NCI-H82 treated with DMSO at 0.1 percent for 48 hours (cell line): ENCODE measurements around the gene LMBR1L.
"Not testable (repeated sequence)": the region's sequence is repeated elsewhere in the genome, so short reads cannot be mapped to it uniquely, and the experiment has no call there.

Experiments
- DNase-seq: peaks from one replicate; lab custom pipeline; 2025; ENCODE audit not compliant: unreplicated experiment; lab: John Stamatoyannopoulos, UW

LMBR1L gene

DNA sequence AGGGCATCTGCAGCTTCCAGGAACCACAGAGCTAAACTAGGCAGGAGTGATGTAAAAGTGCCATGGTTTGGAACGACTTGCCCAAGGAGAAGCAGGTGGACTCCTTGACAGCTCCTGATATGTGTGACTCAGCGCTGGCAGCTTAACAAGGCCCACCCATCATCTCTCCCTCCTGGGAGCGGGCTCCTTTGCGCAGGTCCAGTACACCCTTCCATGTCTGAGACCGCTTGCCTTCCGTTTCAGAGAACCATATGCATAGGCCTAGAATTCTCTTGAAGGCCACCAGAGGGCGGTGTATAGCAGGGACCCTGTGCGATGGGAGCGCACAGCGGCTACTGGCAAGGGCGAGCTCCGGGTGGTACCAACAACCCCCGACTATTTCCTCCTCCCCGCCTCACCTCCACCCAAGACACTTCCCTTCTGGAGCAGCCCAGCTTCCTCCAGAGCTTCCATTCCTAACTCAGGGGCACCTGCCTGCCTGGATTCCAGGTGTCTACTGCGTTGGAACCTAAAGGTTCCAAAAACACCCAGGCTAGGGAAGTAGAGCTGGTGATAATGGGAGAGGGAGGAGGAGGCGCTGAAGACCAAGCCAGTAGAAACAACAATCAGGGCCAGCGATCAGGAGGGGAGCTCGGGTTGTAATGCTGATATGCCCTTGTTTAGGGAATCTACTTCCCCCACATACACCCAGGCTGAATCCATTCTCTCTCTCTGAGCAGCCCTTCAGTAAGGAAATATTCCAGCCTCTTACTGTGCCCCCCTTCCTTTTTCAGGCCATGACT lies 22.3 kb downstream of the LMBR1L start:
- DNase-seq: peak; percentile 98

DNA sequence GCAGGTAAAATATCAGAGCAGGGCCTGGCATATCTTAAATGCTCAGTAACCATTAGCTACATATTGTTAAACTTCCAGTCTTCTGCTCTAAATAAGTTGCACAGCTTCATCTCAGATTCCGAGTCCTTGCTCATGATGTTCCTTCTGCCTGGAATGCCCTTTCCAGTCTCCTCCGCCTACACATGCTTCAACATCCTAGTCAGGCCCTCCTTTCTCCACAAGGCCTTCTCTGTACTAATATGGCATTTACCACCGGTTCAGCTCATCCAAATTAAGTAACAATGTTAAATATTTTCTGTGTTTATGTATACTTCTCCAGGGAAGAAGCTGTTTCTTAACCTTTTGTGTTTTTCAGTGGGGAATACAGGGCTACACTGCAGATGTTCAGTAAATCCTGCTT lies 24.5 kb downstream of the LMBR1L start:
- DNase-seq: no peak

DNA sequence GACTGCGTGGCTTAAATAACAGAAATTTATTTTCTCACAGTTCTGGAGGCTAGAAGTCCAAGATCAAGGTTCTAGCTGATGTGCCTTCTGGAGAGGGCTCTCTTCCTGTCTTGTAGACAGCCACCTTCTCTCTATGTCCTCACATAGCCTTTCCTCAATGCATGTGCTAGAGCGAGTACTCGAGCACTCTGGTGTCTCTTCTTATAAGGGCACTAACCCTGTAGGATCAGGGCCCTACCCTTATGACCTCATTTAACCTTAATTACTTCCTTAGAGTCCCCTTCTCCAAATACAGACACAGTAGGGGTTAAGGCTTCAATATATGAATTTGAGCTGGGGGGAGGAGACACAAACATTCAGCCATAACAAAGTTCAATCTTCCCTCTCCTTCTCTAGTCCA lies 26.2 kb downstream of the LMBR1L start:
- DNase-seq: no peak

DNA sequence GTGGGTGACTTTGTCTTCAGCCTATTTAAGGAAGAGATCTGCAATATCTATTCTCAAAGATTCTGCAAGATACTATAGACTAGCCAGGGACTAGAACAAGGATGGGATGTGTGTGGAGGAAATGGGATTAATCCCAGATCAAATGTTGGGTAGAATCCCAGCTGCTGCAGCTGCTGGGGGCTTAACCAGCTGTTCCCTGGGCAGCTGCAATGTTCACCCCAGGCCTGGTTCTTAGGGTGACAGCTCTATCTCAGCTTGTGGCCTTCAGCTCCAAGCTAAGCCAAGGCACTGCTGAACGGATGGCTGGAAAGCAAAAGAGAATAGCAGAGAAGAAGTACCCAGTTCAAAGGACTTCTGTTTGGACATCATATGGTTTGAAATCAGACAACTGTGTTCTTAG lies 30.9 kb downstream of the LMBR1L start:
- no peak for DNase-seq

DNA sequence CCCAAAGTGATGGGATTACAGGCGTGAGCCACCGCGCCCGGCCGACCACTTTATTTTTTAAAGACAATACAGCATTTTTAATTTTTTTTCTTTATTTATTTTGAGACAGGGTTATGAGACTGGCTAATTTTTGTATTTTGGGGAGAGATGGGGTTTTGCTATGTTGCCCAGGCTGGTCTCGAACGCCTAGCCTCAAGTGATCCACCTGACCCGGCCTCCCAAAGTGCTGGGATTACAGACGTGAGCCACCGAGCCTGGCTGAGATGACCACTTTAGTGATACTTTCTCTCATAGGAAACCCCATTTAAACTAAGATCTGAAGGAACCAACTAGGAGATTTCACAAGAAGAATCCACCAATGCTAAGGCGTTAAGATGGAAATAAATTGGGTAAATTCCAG lies 39.7 kb downstream of the LMBR1L start:
- DNase-seq: no peak

DNA sequence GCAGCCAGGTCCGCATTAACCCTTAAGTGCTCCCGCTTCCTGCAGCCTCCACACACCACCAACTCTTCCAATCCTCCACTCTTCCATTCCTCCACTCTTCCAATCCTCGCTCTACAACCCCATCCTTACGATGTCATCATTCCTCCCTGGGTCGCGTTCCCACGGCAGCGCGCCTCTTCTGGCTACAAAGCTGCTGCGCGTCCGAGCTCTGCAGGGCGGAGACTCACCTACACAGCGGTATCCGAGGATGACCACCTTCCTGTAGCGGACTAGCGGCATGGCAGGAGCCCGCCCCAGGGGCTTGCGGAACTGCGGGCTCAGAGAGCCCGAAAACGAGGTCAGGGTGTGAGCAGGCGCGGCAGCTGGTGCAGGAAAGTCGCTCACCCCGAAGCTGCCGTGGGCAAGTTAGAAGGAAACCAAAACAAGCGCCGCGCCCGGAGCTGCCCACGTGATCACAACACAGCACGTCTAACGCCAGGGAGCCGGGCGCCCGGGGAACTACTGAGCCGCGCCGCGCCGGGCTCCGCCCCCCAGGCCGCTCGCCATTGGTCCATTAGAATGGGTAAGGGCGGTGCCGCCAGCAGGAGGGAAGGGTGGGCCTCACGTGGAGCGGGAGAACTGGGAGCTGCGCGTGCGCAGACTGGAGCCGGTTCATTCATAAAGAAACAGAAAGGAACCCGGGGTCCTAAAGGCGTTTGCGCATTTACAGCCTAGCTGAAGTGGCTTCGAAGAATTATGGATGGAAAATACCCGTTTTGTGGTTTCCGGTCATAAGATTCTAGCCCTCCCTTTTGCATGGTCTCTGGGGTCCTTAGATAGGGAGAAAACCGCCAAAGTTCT lies 40.9 kb downstream of the LMBR1L start, which contains the start of gene RHEBL1:
Gene RHEBL1 (minus strand): TSS at position 473 of the 840 bp plus-strand sequence. CDS start 194 bp downstream, at position 279.
- DNase-seq: peak; percentile 97

DNA sequence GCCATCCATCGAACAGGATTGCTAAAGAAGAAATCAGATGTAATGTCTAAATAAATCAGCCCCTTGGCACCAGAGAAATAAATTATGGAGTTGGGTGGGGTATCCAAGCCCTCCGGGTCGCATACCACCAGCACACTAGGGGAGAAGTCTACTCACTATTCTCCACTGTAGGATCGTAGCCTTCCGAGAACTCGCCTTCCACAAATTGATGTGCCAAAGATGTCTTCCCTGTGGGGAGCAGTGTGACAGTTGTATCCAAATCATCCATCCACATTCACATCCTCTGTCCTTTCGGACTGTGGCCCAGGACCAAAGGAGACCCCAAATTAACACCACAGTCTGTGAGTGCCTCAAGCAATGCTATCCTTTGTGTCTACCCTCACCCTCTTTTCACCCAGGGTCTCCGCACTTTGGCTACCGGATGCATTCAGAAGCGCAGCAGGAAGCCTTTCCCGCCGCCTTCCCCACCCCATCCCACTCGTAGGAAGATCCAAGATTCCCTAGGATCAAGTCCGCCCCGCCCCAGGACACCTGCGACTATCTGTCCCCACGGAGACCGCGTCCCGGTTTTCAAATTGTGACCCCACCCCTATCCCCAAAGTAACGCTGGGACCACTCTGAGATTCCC lies 41.7 kb downstream of the LMBR1L start:
- DNase-seq: no peak

DNA sequence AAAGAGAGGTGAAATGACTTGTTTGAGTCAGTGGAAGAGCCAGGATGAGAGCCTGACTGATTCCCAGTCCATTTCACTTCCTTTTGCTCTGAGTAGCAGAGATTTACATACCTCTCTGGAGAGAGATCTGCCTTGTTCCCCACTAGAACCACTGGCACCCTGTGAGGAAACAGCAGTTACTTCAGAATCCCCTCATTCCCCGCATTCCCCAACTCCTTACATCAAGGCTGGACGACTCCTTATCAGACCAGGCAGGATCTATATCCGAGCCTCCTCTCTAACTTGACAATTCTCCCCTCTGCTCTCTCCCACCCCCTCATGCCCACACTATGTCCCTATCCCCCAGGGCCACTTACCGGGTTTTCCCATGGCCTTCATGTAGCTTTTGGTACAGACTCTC lies 44.5 kb downstream of the LMBR1L start:
- no peak for DNase-seq

DNA sequence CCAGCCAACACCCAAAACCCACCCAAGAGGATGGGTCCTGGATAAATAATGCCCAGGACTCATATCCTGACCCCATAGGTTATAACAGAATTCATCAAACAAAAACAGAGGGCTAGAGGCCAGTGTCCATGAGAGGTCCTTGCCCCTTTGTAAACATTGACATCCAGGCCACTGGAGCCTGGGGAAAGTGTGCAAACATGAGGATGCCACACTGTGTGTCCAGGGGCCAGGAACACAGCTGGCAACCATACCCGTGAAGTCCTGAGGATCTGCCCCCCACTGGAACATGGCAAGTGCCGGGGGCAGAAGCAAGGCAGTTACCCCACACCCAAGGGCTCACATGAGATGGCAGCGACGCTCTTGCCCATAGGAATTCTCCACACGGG lies 45.9 kb downstream of the LMBR1L start:
- DNase-seq: no peak

DNA sequence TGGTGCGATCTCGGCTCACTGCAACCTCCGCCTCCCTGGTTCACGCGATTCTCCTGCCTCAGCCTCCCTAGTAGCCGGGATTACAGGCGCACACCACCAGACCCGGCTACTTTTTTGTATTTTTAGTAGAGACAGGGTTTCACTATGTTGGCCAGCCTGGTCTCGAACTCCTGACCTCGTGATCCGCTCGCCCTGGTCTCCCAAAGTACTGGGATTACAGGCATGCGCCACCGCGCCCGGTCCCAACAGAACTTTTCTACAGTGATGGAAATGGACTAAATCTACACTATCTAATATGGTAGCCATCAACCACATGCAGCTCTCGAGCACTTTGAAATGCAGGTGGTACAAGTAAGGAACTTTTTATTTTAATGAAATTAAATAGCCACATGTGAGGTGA lies 48.7 kb downstream of the LMBR1L start:
- DNase-seq: not testable (repeated sequence)

DNA sequence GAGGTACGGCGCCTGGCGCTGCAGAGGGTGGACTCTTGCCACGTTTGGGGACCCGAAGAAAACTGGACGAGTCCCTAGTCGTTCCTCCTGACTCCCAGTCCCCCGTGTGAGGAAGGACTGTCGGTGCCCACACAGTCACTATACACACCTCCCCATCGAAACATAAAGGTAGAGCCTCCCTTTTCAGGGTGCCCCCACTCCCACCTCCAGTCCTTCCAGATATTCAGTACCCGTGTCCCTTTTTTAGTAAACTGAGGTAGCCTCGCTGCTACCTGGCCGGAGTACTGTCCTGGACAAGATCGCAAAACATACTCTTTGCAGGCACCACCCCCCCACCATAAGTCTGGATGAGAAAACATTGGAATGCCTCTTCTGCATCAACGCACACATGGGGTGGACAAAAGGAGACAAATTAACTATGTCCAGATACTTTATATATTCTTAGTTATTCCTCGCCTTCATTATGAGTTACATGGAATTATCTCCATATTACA lies 49.4 kb downstream of the LMBR1L start:
- no peak for DNase-seq

DNA sequence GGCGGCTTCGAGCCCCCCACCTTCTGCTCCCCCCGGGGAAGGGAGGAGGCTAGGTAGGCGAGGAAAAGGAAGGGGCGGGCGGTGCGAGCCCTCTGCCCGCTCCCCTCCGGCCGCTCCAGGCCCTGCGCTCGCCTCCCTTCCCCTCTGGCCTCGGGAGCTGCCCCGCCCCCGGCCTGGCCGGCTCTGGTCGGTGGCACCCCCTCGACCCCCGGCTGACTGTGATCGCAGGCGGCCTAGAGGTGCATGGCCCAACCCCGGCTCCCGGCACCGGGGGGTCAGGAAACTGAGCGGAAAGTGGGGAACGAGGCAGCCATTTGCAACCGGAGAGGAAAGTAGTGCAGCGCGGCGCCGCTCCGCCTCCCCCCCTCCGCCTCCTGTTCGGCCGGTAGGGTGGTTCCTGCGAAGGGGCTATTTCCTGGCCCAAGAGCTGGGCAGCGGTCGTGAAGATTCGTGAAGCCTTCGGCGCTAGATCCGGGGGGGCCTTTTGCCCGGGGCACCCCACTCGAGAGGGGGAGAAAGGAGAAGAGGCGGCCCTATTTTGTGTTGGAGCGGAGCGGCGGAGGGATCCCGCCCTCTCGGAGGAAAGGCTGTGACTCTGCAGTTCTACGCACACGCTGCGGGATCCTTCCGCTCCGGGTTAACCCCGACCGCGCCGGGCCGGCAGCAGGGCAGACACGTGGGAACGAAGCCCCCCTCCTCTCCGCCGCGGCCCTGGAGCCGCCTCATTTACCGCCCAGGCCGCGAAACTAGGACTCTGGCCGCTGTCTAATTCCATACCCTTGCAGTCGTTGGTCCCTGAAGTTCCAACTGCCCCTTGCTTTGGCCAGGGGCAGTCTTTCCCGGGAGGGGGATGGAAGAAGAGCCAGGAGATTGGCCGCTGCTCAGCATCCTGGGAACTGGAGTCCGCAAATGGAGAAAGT lies 50.1 kb downstream of the LMBR1L start, which contains the start of gene KMT2D:
Gene KMT2D (minus strand): TSS at position 558 of the 920 bp plus-strand sequence. CDS start 5,470 bp downstream, outside the sequence.
- peak; percentile 83 for DNase-seq

DNA sequence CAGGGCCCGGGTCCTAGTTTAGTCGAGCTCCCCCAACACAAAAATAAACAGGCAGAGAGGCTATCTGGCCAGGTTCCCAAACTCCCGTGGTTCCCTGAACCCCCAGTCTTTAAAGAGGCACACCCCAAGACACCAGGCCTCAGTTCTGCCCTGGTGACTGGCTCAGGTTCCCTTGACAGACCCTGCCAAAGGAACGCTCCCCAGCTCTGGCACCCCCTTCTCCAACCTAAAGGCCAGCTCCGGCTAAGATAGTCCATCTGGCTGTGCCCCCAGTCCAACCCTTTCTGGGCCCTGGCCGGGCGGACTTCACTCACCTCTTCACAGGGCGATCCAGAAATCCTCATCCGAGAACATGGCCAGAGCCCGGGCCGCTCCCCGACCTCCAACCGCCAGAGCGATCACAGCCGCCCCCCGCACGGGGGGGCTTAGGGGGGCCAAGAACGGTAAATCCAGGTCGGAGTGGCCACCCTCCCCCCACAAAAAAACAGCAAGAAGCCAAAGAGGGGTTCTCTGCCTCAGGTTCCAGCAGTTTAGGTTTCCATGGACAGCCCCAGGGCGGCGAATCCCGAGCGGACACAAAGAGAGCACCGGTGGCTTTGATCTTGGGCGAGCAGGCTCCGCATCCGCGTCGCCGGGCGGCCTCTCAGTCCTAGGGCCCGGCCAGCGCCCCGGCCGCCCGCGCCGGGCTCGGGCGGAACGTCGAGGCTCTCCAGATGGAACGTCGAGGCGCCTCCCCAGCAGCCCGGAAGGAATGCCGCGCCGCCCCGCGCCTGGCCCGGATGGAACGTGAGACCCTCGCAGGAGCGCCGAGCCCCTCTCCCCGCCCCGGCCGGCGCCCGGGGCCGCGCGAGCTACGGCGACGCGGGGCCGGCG lies 51.1 kb downstream of the LMBR1L start:
- DNase-seq: no peak

DNA sequence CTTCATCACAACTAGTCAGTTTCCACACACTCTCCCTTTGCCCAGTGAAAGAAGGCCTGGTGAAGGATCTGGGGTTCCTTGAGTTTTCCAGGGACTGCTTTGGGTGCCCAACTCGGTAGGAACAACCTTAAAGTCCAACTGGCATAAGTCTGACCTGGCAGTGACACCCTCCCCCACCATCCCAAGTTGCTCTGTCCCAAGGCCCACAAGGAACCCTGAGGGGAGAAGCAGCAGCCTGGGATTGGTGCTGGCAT lies 51.7 kb downstream of the LMBR1L start:
- no peak for DNase-seq

DNA sequence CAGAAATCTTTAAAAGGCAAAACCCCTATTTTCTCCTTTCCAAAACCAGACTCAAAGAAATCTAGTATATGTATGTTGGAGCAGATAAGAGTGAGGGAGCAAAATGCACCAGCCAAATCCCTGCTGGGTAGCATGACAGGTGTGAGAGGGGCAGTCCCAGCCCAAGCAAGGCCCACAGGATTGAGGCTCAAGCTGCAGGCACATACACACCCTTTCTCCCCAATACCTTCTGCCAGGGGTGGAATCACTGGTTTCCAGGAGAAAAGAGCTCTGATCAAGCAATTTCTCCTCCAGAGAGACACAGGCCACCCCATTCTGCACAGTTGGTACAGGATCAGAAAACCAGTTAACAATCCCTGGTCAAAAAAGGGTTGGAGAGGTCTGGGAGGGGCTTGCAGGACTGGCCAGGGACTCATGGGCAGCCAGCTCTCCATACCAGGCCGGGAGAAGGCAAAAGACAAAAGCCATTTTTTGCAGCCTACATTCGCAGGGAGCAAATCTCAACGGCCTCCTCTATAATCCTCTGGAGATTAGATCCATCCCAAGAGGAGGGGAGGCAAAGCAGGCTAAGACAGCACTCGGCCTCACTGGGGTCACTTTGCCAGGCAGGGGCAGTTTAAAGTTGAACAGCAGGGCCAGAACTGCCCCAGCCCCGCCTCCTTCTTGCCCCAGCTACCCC lies 52.1 kb downstream of the LMBR1L start:
- DNase-seq: no peak

DNA sequence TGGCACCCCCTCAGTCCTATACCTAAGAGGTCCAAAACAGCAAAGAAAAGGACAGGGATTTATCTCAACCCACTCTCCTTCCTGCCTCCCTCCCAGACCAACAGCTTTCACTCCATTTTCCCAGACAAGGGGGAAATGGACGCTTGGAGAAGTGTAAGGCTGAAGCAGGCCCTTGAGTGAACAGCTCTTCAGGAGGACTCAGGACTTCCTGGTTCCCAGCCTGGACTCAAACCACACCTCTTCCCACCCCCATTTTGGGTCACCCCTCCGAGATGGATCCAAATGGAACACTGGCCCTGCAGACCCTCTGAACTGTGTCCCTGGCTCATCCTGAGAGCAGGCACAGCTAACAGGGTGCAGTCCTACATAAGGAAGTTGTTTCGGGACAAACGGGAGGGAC lies 52.8 kb downstream of the LMBR1L start:
- DNase-seq: no peak

DNA sequence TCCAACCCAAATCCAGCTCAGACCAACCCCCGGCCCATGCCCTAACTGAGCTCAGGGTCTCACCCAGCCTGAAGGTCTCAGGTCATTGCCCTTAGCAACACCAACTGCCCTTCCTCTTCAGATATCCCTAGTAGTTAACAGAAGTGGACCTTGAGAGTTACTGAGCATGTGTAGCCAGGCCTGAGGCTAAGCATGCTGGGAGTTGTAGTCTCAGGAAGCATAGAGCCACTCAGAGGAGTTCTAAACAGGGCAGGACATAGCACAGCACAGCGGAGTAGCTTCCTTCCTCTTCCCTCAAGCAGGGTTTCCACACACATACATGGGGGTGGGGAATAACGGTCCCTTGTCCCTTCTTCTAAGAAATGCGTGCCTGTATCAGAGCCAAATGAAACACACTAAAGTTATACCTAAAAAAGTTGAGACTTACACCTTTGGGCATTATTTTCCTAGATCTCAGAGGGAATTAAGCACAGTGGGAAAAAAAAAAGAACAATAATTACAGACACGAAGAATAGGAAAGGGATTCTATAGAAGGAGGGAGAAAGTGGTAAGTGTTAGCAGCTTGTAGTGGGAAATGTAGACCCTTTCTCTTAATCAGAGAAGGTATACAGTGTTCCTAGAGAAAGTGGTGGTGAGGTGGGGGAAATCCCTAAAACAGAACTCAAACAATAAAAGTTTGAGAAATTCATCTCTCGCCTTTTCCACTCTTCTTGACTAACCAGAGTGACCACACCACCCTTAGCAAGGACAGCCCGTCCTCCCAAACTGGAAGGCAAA lies 54.5 kb downstream of the LMBR1L start:
- DNase-seq: peak; percentile 34

DNA sequence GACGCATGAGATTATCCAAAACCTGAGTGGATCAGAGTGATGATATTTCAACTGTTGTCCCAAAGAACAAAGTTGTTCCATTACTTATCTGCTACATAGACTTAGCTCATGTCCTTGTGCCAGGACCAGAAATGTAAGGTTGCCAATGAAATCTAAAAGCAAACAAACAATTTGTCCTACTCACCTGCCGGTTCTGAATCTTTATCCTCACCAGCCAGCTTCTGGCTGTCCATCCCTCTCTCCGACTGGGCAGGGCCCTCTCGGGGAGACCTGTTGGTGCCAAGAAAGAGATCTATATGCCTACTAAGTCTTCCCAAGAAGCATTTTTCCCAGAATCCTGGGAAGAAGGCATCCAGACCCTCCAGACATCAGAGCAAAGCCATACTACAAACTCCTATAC lies 55.6 kb downstream of the LMBR1L start:
- DNase-seq: no peak
